HepG2 (cell line): ENCODE results near the gene SHISA5. TPM values are rescaled to one million over a fixed set of nuclear protein-coding genes. Genes with fewer than 3 reads are reported as not detected.

Source experiments
- ATF2 ChIP-seq: sonication (generic); formaldehyde crosslinking; IDR thresholded peaks from 2 replicates; pipeline ENCODE4 v1.4.0; 2020; ENCODE audit warnings: missing genetic modification reagents
- EED ChIP-seq: sonication (generic); formaldehyde crosslinking; IDR thresholded peaks from 2 replicates; pipeline ENCODE4 v1.5.0; 2020; ENCODE audit warnings: mild to moderate bottlenecking, missing genetic modification reagents
- FIP1L1 ChIP-seq: fragments of 200-400 bp; formaldehyde crosslinking; IDR thresholded peaks from 2 replicates; pipeline ENCODE4 v1.6.1; 2018; ENCODE audit warnings: low read depth, mild to moderate bottlenecking, low read length, moderate library complexity, borderline replicate concordance; ENCODE audit not compliant: insufficient read depth
- HINFP ChIP-seq: sonication (generic); formaldehyde crosslinking; IDR thresholded peaks from 2 replicates; pipeline ENCODE4 v1.4.0; 2020; ENCODE audit warnings: low read depth, mild to moderate bottlenecking, missing genetic modification reagents
- KAT7 ChIP-seq: IDR thresholded peaks from 2 replicates; pipeline ENCODE4 v1.6.1; 2018; ENCODE audit warnings: borderline replicate concordance, missing compliant biosample characterization
- MYC ChIP-seq: sonication (generic); formaldehyde crosslinking; IDR thresholded peaks from 2 replicates; pipeline ENCODE4 v1.9.0; 2021; ENCODE audit warnings: missing genetic modification reagents, borderline replicate concordance
- NBN ChIP-seq: fragments of 450-650 bp; conservative IDR thresholded peaks from 2 replicates; pipeline ENCODE4 v1.6.1; 2017
- NCOR1 ChIP-seq: fragments of 200-600 bp; sonication (generic); IDR thresholded peaks from 2 replicates; pipeline ENCODE4 v1.7.0; 2017; ENCODE audit warnings: antibody characterized with exemption, low read length, borderline replicate concordance
- NFATC3 ChIP-seq: sonication (generic); formaldehyde crosslinking; IDR thresholded peaks from 2 replicates; pipeline ENCODE4 v1.5.1; 2020; ENCODE audit warnings: mild to moderate bottlenecking, missing genetic modification reagents
- PHF20 ChIP-seq: sonication (generic); formaldehyde crosslinking; IDR thresholded peaks from 2 replicates; pipeline ENCODE4 v1.5.0; 2020; ENCODE audit warnings: mild to moderate bottlenecking, missing genetic modification reagents
- POLR2G ChIP-seq: fragments of 200-400 bp; formaldehyde crosslinking; IDR thresholded peaks from 2 replicates; pipeline ENCODE4 v1.6.1; 2018; ENCODE audit warnings: mild to moderate bottlenecking, low read depth, low read length, moderate library complexity
- SOX6 ChIP-seq, 2 experiments: fragments of 450-650 bp in 1 of 2; sonication (generic) in 1 of 2; formaldehyde crosslinking in 1 of 2; IDR thresholded peaks; 2 replicates each; pipeline versions ENCODE4 v1.4.0 to v1.6.1; 2017 to 2020; ENCODE audit warnings: antibody characterized with exemption in 1 of 2, mild to moderate bottlenecking in 1 of 2, missing genetic modification reagents in 1 of 2
- TCF7 ChIP-seq: sonication (generic); IDR thresholded peaks from 2 replicates; pipeline ENCODE4 v1.6.1; 2016; ENCODE audit warnings: antibody characterized with exemption, low read depth
- TRIM22 ChIP-seq: fragments of 450-650 bp; IDR thresholded peaks from 2 replicates; pipeline ENCODE4 v1.6.1; 2017
- XBP1 ChIP-seq: sonication (generic); formaldehyde crosslinking; IDR thresholded peaks from 2 replicates; pipeline ENCODE4 v1.5.0; 2020; ENCODE audit warnings: missing genetic modification reagents
- ZFYVE20 ChIP-seq: sonication (generic); formaldehyde crosslinking; IDR thresholded peaks from 2 replicates; pipeline ENCODE4 v1.8.0; 2023; ENCODE audit warnings: low read depth, mild to moderate bottlenecking, moderate library complexity, missing genetic modification reagents, borderline replicate concordance
- ZNF430 ChIP-seq: sonication (generic); formaldehyde crosslinking; IDR thresholded peaks from 2 replicates; pipeline ENCODE4 v1.9.0; 2021; ENCODE audit warnings: mild to moderate bottlenecking, missing genetic modification reagents
- polyA plus RNA-seq, 8 experiments: library from polyadenylated mRNA; depleted of rRNA in 3 of 8; stranded (reverse) in 7 of 8; unstranded in 1 of 8; fragments of >200 nt; fragmentation: Illumina TruSeq in 4 of 8; extraction: Trizol in 4 of 8; gene quantifications; 2 replicates each; pipeline versions ENCODE4 v1.2.1 to v1.2.3, GENCODE V29; 2011 to 2016; ENCODE audit warnings: low read depth in 4 of 8, missing spikeins in 1 of 8, mixed read lengths in 1 of 8; ENCODE audit not compliant: insufficient read depth in 1 of 8
- total RNA-seq, 5 experiments: library from RNA; depleted of rRNA; stranded (reverse); fragments of >200 nt; fragmentation: Illumina TruSeq; extraction: Trizol; gene quantifications; 2 replicates each; pipeline ENCODE4 v1.2.3, GENCODE V29; 2016; ENCODE audit warnings: low read depth in 1 of 5
- TF ChIP-seq, protein P1 (sequence below): sonication (generic); formaldehyde crosslinking; IDR thresholded peaks from 2 replicates; pipeline ENCODE4 v1.9.0; 2021; ENCODE audit warnings: missing genetic modification reagents, borderline replicate concordance
- TF ChIP-seq, protein P2 (sequence below): sonication (generic); formaldehyde crosslinking; IDR thresholded peaks from 2 replicates; pipeline ENCODE4 v1.8.0; 2022; ENCODE audit warnings: missing genetic modification reagents, mild to moderate bottlenecking, borderline replicate concordance
- TF ChIP-seq, protein P3 (sequence below): sonication (generic); formaldehyde crosslinking; IDR thresholded peaks from 2 replicates; pipeline ENCODE4 v1.5.0; 2020; ENCODE audit warnings: missing genetic modification reagents

Gene SHISA5
- total and polyA plus RNA-seq, 2 of the 13 experiments (the other 11 are each of a cell fraction or from before 2014, with no cell fraction given): 75.8 to 91.4 TPM

GRCh38 chr3:48429960-48430707, 73.8 kb downstream of the SHISA5 start, which contains the start of gene PLXNB1 (continued):
- TF ChIP-seq, protein P1, sequence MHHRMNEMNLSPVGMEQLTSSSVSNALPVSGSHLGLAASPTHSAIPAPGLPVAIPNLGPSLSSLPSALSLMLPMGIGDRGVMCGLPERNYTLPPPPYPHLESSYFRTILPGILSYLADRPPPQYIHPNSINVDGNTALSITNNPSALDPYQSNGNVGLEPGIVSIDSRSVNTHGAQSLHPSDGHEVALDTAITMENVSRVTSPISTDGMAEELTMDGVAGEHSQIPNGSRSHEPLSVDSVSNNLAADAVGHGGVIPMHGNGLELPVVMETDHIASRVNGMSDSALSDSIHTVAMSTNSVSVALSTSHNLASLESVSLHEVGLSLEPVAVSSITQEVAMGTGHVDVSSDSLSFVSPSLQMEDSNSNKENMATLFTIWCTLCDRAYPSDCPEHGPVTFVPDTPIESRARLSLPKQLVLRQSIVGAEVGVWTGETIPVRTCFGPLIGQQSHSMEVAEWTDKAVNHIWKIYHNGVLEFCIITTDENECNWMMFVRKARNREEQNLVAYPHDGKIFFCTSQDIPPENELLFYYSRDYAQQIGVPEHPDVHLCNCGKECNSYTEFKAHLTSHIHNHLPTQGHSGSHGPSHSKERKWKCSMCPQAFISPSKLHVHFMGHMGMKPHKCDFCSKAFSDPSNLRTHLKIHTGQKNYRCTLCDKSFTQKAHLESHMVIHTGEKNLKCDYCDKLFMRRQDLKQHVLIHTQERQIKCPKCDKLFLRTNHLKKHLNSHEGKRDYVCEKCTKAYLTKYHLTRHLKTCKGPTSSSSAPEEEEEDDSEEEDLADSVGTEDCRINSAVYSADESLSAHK (CRISPR knock-in tag): no peak
- TF ChIP-seq ATF2 (peak; percentile 57), HINFP (CRISPR knock-in tag) (peak; percentile 92; the same call in 1 of the 2 replicates), KAT7 (peak; percentile 69; the same call in 1 of the 2 replicates), POLR2G (peak; percentile 78), SOX6 (IDR thresholded peaks at IDR 0.05) (no peak), SOX6 (CRISPR knock-in tag; IDR thresholded peaks at IDR 0.05) (peak; percentile 94), TRIM22 (no peak), PHF20 (peak; percentile 64), EED (CRISPR knock-in tag) (no peak), TCF7 (peak; percentile 65; the same call in 1 of the 2 replicates), NFATC3 (CRISPR knock-in tag) (peak; percentile 76; the same call in 1 of the 2 replicates), MYC (CRISPR knock-in tag) (peak; percentile 77), FIP1L1 (no peak), ZFYVE20 (CRISPR knock-in tag) (no peak), XBP1 (CRISPR knock-in tag) (no peak), ZNF430 (peak; percentile 96), NCOR1 (peak; percentile 93), NBN (no peak)
- TF ChIP-seq, protein P2, sequence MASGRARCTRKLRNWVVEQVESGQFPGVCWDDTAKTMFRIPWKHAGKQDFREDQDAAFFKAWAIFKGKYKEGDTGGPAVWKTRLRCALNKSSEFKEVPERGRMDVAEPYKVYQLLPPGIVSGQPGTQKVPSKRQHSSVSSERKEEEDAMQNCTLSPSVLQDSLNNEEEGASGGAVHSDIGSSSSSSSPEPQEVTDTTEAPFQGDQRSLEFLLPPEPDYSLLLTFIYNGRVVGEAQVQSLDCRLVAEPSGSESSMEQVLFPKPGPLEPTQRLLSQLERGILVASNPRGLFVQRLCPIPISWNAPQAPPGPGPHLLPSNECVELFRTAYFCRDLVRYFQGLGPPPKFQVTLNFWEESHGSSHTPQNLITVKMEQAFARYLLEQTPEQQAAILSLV (CRISPR knock-in tag): peak; percentile 67; the same call in 1 of the 2 replicates
- TF ChIP-seq, protein P3, sequence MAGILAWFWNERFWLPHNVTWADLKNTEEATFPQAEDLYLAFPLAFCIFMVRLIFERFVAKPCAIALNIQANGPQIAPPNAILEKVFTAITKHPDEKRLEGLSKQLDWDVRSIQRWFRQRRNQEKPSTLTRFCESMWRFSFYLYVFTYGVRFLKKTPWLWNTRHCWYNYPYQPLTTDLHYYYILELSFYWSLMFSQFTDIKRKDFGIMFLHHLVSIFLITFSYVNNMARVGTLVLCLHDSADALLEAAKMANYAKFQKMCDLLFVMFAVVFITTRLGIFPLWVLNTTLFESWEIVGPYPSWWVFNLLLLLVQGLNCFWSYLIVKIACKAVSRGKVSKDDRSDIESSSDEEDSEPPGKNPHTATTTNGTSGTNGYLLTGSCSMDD (CRISPR knock-in tag): no peak
